ENCODE results near the gene COL15A1.

DNA sequence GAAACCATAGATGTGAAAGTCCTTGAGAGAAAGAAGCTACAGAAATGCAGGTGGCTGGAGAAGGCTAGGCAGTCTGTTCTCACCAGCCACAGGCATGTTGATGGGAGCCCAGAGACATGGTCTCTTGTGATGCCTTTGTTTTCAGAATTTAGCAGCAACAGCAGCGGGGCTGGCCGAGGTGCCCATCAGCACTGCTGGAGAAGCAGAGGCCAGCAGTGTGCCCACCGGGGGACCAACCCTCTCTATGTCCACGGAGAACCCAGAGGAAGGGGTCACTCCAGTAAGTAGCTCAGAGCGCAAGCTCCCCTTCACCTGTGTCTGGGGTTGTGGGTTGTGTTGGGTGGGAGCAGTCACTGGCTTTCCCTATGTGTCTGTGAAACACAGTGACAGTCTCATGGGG lies 59.6 kb downstream of the COL15A1 start:
- TF ChIP-seq AFF4 (CRISPR knock-in tag; IDR thresholded peaks at IDR 0.05; ENCODE audit: borderline replicate concordance), result no peak
- no peak for TF ChIP-seq CREB1 (CRISPR knock-in tag; IDR thresholded peaks at IDR 0.05)
- no peak for TF ChIP-seq SP1 (CRISPR knock-in tag; conservative IDR thresholded peaks at IDR 0.05)
- no peak for TF ChIP-seq GRHL2 (CRISPR knock-in tag; IDR thresholded peaks at IDR 0.05; ENCODE audit: insufficient replicate concordance, severe bottlenecking)
- TF ChIP-seq MYBL2 (CRISPR knock-in tag; IDR thresholded peaks at IDR 0.05), result no peak
- TF ChIP-seq CTCF (IDR thresholded peaks at IDR 0.05), result no peak
- TF ChIP-seq PREB (CRISPR knock-in tag; IDR thresholded peaks at IDR 0.05; ENCODE audit: borderline replicate concordance), result no peak
- TF ChIP-seq ZNF121 (CRISPR knock-in tag; IDR thresholded peaks at IDR 0.05), result no peak
- TF ChIP-seq, protein P1, sequence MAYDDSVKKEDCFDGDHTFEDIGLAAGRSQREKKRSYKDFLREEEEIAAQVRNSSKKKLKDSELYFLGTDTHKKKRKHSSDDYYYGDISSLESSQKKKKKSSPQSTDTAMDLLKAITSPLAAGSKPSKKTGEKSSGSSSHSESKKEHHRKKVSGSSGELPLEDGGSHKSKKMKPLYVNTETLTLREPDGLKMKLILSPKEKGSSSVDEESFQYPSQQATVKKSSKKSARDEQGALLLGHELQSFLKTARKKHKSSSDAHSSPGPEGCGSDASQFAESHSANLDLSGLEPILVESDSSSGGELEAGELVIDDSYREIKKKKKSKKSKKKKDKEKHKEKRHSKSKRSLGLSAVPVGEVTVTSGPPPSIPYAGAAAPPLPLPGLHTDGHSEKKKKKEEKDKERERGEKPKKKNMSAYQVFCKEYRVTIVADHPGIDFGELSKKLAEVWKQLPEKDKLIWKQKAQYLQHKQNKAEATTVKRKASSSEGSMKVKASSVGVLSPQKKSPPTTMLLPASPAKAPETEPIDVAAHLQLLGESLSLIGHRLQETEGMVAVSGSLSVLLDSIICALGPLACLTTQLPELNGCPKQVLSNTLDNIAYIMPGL (CRISPR knock-in tag; IDR thresholded peaks at IDR 0.05), result no peak
- no peak for TF ChIP-seq ZNF416 (CRISPR knock-in tag; IDR thresholded peaks at IDR 0.05)
- no peak for TF ChIP-seq ESRRA (CRISPR knock-in tag; IDR thresholded peaks at IDR 0.05; ENCODE audit: borderline replicate concordance)
- TF ChIP-seq, protein P2, sequence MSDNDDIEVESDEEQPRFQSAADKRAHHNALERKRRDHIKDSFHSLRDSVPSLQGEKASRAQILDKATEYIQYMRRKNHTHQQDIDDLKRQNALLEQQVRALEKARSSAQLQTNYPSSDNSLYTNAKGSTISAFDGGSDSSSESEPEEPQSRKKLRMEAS (CRISPR knock-in tag; IDR thresholded peaks at IDR 0.05), result no peak
- no peak for TF ChIP-seq ZNF423 (CRISPR knock-in tag; IDR thresholded peaks at IDR 0.05)

Data from WTC11 (cell line).